T47D (cell line): ENCODE results near the gene GGA1.
A peak's percentile ranks its signal among the peaks of the same experiment; 100 is the strongest.

Source experiments
- DNase-seq, 2 experiments: peaks; one replicate each; pipeline versions ENCODE4 v3.0.0 to v3.0.0-alpha.2; 2011 to 2012; ENCODE audit warnings: low read depth in 1 of 2, low spot score in 1 of 2
- JUND ChIP-seq: IDR thresholded peaks from 2 replicates; pipeline ENCODE4 v1.6.1; 2012; ENCODE audit warnings: low read depth
- in situ Hi-C: cut with HindIII; loops from 2 replicates; pipeline ENCODE4 v1.10.0; 2016; ENCODE audit warnings: low sequenced_read_pairs, low pct_unique_long_range_greater_than_20kb

The GGA1 gene, protein sequence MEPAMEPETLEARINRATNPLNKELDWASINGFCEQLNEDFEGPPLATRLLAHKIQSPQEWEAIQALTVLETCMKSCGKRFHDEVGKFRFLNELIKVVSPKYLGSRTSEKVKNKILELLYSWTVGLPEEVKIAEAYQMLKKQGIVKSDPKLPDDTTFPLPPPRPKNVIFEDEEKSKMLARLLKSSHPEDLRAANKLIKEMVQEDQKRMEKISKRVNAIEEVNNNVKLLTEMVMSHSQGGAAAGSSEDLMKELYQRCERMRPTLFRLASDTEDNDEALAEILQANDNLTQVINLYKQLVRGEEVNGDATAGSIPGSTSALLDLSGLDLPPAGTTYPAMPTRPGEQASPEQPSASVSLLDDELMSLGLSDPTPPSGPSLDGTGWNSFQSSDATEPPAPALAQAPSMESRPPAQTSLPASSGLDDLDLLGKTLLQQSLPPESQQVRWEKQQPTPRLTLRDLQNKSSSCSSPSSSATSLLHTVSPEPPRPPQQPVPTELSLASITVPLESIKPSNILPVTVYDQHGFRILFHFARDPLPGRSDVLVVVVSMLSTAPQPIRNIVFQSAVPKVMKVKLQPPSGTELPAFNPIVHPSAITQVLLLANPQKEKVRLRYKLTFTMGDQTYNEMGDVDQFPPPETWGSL

DNA sequence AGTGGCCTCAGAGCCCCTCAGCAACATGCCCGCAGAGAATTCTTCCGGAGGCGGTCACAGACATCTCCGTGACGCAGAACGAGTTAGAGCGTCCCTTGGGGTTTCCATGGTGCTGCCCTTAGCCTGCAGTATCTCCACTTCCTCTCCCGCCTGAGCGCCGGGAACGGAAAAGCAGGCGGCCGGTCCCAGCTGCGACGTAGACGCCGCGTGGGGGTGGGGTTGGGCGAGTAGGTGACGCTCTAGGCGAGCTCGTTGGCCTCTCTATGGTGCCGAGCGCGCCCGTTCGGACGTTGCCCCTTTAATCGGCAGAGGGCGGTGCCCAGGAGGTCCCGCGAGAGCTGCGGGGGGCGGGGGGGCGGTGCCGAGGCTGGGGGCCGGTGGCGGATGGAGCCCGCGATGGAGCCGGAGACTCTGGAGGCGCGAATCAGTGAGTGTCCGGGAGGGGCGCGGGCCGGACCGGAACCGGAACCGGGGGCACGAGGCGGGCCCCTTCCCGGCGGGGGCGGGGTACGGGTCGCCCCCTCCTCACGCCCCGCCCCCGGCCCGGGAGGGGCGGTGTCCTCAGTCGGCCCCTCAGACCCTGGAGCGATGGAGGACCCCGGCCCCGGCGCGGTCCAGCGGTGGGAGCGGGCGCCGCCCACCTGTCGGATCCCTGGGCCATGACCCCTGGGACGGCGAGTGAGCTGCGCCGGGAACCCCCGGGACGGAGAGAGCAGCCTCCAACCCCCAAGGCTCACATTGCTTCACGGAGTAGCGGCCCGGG is at the start of gene GGA1:
Gene GGA1 (plus strand): TSS at position 358 of the 763 bp plus-strand sequence. CDS start 27 bp downstream, at position 385.
- no peak for TF ChIP-seq JUND
- DNase-seq = peak; percentile 80 to 95
- in situ Hi-C loops = no loop called here

GRCh38 chr22:37559521-37559900 is 49.1 kb upstream of the GGA1 start:
- in situ Hi-C loops = no loop called here
- no peak for DNase-seq
- TF ChIP-seq JUND = no peak

DNA sequence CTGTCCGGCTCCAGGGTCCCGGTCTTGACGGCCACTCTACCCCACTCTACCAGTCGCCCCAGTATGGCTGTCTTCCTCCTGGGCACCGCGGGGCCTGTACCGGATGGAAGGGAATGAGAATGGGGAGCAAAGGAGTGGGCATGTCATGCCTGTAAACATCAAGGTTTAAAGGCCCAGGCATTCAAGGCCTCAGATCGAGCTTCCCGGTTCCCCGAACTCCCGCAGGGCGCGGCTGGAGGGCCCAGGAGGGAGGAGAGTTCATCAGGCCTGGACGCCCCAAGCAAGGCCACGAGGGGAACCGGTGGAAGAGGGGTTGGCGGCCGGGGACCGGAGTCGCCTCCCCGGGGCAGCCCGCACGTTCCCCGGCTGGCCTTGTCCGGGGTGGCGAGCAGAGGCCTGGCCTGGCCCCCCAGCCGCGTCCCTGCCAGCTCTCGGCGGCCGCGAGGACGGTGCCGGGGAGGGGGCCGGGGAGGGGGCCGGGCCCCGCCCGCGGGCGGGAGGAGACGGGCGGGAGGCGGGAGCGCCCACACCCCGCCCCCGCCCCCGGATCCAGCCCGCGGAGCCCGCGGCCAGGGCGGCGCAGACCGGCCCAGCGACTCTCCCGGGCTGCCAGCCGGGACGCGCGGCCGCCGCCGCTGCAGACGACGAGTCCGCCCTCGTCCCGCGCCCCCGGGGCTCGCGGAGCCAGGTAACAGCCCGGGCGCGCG is 48.6 kb upstream of the GGA1 start, which contains the start of gene CDC42EP1:
Gene CDC42EP1 (plus strand): TSS at position 580 of the 707 bp plus-strand sequence. CDS start 5,870 bp downstream, outside the sequence.
- no peak for TF ChIP-seq JUND
- in situ Hi-C loops = no loop called here
- DNase-seq = peak; percentile 44 to 62

- in situ Hi-C loops = no loop called here
- DNase-seq = peak in 1 of 2 experiments; percentile 37
- no peak for TF ChIP-seq JUND
These were observed 47.9 kb upstream of the GGA1 start for GRCh38 chr22:37560608-37561211.

DNA sequence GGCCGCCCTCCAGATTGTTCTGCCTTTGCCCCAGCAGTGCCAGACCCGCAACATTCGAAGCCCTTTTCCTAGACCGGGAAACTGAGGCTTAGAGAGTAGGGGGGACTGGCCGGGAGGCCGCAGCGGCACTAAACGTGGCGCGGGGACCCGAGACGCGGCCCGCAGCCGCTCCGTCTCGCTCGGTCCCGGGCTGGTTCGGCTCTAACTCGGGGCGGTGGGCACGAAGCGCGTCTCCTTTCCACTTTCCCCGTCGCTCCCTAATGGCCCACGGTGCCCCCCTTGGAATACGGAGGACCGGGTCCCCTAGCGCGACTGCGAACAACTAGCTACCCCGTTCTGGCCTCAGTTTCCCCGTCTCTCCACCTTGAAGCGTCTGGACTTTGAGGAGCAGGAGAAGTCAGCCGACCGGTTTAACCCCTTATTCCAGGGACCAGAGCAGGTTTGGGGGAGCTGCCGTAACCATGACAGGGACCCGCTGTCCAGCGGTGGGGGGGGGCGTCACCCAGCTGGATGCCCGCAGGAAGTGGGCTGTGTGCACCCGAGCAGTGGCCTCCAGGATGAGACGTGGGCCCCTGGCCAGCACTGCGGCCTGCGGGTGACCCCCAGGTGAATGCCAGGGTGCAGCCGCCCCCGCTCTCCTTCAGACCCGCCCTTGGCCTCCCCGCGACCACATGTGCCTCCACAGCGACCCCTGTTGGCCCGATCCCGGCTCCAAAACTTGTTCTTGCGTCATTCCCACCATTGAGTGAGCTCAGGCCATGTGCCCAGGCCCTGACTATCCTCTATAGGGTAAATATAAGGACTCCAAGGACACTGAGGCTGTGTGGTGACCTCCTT is 47.2 kb upstream of the GGA1 start:
- DNase-seq = peak; percentile 69 to 86
- in situ Hi-C loops = no loop called here
- no peak for TF ChIP-seq JUND

DNA sequence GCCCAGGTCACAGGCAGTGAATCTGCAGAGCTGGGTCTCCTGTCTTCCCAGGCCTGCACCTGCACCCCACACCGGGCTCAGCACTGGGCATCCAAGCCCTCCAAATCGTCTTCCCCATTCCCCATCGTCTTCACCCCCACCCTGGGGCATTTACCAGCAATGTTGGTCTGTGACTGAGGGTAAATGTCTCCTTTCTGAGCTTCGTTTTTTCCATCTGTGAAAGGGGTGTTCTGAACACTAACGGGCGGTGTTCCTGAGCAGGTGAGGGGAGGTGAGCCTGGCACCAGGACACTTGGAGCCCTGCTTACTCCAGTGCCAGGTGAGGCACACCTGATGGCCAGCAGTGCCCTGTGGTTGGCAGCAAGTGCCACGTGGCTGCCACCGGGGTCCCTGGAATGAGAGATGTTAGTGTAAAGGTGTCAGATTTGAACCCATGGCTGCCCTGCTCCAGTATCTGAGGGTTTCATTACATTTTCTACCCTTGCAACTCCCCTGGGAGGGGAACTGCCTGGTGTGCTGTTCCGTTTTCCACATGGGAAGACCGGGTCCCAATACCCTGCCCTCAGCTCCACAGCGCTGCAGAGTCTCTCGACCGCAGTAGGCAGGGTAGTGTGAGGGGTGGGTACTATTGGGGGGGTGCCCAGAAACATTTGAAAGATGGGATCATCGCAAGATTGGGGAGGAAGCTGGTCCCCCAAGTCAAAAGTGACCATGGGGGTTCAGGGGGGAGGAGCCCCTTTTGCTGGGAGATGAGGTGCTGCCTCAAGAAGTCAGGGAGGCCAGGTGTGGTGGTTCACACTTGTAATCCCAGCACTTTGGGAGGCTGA is 46.4 kb upstream of the GGA1 start:
- in situ Hi-C loops = no loop called here

DNA sequence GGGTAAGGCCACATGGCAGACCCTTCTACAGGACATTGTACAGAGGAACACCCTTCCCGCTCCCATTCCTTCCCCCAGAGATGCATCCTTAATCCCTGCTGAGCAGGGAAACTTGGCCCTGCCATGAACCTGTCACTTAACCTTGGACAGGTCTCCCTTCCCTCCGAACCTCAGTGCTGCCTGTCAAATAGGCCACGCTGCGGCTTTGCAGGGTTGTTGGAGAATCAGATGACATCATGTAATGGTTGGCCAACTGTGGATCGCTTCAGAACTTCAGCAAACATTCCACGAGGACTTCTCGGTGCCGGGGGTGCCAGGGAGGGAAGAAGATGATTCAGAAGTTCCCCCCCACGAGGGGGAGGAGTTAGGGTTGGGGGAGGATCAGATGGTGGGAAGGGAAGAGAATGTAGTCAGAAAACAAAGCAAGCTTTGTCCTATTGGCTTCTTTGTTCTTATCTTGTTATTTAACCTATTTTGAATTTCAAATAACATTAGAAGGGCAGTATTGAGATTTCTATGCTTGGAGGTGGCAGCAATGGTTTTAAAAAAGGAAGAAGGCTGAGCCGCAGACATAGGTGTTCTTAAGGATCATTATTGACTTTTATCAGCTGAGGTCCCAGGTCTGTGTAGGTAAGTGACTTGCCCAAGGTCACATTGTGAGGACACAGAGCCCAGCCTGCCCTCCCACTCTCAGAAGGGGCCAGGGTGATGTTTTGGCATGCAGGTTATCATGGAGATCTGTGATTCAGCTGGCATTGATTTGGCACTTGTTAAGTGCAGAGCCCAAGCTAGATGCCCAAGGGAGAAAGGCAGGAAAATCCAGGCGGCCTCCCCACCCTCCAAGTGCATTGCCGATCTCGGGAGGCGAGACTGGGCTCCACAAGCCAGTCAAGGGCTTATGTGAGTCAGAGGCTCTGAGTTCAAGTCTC is 45.2 kb upstream of the GGA1 start:
- peak; percentile 46 to 77 for DNase-seq
- TF ChIP-seq JUND = no peak
- in situ Hi-C loops = no loop called here

More for the DNA sequence above, 46.4 kb upstream of the GGA1 start:
- no peak for TF ChIP-seq JUND
- DNase-seq = no peak

DNA sequence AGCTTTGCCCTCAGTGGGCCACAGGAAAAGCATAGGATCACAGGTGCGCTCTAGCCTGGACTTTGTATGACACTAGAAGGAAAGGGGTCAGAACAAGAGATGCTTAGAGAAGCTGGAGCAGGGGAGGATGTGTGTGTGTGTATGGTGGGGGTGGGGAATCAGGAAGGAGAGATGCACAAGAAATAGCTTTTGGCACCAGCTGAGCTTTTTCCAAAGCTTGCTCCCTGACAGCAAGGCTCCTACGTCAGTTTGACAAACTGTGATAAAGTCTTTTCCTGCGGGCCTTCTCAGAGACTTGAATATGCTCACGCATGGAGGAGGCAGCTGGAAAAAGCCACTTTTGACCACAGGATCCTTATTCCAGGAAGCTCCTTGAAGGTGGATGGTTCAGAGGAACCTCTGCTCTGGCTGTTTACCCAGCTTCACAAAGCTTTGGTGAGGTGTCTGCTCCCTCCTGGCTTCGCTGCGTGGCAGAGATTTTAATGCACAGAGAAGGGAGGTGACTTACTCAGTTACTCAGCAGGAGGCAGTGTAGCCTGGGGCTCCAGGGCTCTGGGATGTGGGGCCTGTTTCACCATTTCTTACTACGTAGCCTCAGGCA is 44.4 kb upstream of the GGA1 start:
- TF ChIP-seq JUND = no peak
- in situ Hi-C loops = no loop called here

GRCh38 chr22:37565830-37566229 is 42.8 kb upstream of the GGA1 start:
- TF ChIP-seq JUND = no peak
- no peak for DNase-seq
- in situ Hi-C loops = no loop called here

More for the DNA sequence above, 44.4 kb upstream of the GGA1 start:
- DNase-seq = no peak
